ENCODE results near the gene RSPH6A.

GRCh38 chr19:45854167-45854778 lies 39.2 kb upstream of the RSPH6A start:
- no peak for TF ChIP-seq EP300 (IDR thresholded peaks at IDR 0.05; ENCODE audit: borderline replicate concordance in 1 of 2, low read depth in 1 of 2, low read length in 1 of 2)
- no peak for TF ChIP-seq USF2 (IDR thresholded peaks at IDR 0.05; ENCODE audit: borderline replicate concordance, low read depth, low read length)
- no peak for TF ChIP-seq SIN3A (IDR thresholded peaks at IDR 0.05; ENCODE audit: borderline replicate concordance, low read depth, low read length)
- TF ChIP-seq REST (IDR thresholded peaks at IDR 0.05; ENCODE audit: low read depth, low read length): no peak
- no peak for TF ChIP-seq EZH2phosphoT487 (IDR thresholded peaks at IDR 0.05; ENCODE audit: borderline replicate concordance, low read depth)
- no peak for TF ChIP-seq MXI1 (IDR thresholded peaks at IDR 0.05; ENCODE audit: low read depth, low read length)
- TF ChIP-seq FOXM1 (IDR thresholded peaks at IDR 0.05; ENCODE audit: low read depth): no peak
- TF ChIP-seq MAX (IDR thresholded peaks at IDR 0.05; ENCODE audit: low read depth): no peak
- no peak for TF ChIP-seq RXRA (IDR thresholded peaks at IDR 0.05; ENCODE audit: borderline replicate concordance, low read depth)
- no peak for TF ChIP-seq MEF2A (IDR thresholded peaks at IDR 0.05; ENCODE audit: borderline replicate concordance, low read depth)
